BE2C (cell line): Measurements from ENCODE around the gene MEAF6.
"Not testable (repeated sequence)": the region's sequence is repeated elsewhere in the genome, so short reads cannot be mapped to it uniquely, and the experiment has no call there.

Source experiments
- DNase-seq: peaks from one replicate; pipeline ENCODE4 v3.0.0-alpha.2; 2020
- H3K27me3 ChIP-seq: fragments of 250-450 bp; sonication (Bioruptor Pico); 2 replicates; pipeline ENCODE4 v1.5.1; 2020; ENCODE audit warnings: mild to moderate bottlenecking
- H3K36me3 ChIP-seq: fragments of 250-450 bp; sonication (Bioruptor Pico); 2 replicates; pipeline ENCODE4 v1.5.1; 2020; ENCODE audit warnings: mild to moderate bottlenecking
- H3K4me1 ChIP-seq: fragments of 250-450 bp; sonication (Bioruptor Pico); 2 replicates; pipeline ENCODE4 v1.5.1; 2020
- H3K4me3 ChIP-seq: 2 replicates; pipeline ENCODE4 v1.5.1; 2011; ENCODE audit warnings: low read depth, low read length
- H3K9me3 ChIP-seq: fragments of 250-450 bp; sonication (Bioruptor Pico); 2 replicates; pipeline ENCODE4 v1.5.1; 2020
- TF ChIP-seq, protein P1 (sequence below): IDR thresholded peaks from 2 replicates; pipeline ENCODE4 v1.5.1; 2012; ENCODE audit warnings: mild to moderate bottlenecking, low read depth, low read length

MEAF6 gene

DNA sequence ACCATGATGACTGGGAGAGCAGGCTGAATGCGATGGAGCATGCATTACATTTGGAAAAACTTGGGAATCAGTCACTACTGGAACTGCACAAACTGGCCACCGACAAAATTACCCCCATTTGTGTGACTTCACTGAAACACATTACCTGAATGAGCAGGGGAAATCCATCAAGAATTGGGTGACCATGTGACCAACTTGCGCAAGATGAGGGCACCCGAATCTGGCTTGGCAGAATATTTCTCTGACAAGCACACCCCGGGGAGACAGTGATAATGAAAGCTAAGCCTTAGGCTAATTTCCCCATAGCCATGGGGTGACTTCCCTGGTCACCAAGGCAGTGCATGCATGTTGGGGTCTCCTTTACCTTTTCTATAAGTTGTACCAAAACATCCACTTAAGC lies 30.5 kb upstream of the MEAF6 start:
- no peak for DNase-seq
- no peak overlapping the region for H3K4me3 ChIP-seq
- H3K9me3 ChIP-seq = no peaks in the 10 kb centered on the region
- H3K27me3 ChIP-seq = no peaks in the 10 kb centered on the region
- TF ChIP-seq, protein P1, sequence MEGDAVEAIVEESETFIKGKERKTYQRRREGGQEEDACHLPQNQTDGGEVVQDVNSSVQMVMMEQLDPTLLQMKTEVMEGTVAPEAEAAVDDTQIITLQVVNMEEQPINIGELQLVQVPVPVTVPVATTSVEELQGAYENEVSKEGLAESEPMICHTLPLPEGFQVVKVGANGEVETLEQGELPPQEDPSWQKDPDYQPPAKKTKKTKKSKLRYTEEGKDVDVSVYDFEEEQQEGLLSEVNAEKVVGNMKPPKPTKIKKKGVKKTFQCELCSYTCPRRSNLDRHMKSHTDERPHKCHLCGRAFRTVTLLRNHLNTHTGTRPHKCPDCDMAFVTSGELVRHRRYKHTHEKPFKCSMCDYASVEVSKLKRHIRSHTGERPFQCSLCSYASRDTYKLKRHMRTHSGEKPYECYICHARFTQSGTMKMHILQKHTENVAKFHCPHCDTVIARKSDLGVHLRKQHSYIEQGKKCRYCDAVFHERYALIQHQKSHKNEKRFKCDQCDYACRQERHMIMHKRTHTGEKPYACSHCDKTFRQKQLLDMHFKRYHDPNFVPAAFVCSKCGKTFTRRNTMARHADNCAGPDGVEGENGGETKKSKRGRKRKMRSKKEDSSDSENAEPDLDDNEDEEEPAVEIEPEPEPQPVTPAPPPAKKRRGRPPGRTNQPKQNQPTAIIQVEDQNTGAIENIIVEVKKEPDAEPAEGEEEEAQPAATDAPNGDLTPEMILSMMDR = no peak
- peaks cover 3% of the 10 kb centered on the region; the same call in 1 of the 2 replicates for H3K36me3 ChIP-seq
- no peaks in the 10 kb centered on the region for H3K4me1 ChIP-seq

DNA sequence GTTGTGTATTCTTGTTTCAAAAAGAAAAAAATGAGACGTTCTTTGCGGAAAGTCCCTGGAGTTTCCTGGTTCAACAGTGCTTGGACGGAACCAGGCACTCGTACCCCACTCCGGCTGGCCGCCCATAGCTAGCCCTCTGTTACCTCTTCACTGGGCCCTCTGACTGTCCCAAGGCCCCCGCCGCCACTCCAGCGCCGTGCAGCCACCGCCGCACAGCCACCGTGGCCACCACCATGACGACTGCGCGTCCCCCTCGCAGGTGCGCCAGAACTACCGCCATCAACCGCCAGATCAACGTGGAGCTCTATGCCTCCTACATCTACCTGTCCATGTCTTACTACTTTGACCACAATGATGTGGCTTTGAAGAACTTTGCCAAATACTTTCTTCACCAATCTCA lies 30.0 kb upstream of the MEAF6 start:
- no peak for DNase-seq
- Histone ChIP-seq H3K27me3 (no peaks in the 10 kb centered on the region), H3K4me1 (no peaks in the 10 kb centered on the region), H3K4me3 (no peak overlapping the region), H3K9me3 (no peaks in the 10 kb centered on the region), H3K36me3 (peaks cover 3% of the 10 kb centered on the region; the same call in 1 of the 2 replicates)
- TF ChIP-seq, protein P1 = no peak

DNA sequence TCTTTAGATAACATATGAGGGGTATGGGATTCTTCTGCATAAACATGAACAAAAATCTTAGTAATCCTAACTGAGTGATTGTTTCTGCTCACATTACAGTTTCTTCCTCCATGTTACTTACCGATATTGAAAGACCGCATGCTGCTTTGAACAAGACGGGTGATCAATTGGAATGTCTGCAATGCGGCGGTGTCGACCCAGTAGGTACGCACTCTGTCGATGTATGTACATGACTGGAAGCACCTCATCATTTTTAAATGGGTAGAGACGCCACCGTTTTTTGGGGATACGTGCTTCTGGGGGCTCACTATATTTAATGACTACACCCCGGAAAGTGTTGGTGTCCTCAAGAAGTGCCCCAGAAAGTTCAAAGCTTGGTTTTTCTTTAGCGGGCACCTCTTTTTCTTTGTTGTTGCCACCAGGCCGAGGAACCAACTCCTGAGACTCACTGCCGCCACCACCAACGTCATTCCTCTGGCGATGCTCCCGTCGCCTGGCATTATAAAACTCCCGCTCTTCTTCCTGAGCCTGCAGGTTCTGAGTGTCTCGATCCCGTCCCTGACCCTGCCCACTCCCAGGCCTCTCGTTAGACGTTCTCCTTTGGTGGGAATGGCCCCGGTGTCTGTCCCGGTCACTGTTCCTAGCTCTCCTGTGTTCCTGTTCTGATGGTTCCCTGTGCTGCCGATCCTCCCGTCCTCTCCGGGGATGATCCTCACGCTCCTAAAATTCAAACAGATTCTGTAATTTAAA lies 25.6 kb upstream of the MEAF6 start:
- no peaks in the 10 kb centered on the region for H3K9me3 ChIP-seq
- H3K4me3 ChIP-seq = no peak overlapping the region
- no peak for DNase-seq
- peaks cover 8% of the 10 kb centered on the region for H3K36me3 ChIP-seq
- no peaks in the 10 kb centered on the region for H3K27me3 ChIP-seq
- TF ChIP-seq, protein P1 = no peak
- no peaks in the 10 kb centered on the region for H3K4me1 ChIP-seq

DNA sequence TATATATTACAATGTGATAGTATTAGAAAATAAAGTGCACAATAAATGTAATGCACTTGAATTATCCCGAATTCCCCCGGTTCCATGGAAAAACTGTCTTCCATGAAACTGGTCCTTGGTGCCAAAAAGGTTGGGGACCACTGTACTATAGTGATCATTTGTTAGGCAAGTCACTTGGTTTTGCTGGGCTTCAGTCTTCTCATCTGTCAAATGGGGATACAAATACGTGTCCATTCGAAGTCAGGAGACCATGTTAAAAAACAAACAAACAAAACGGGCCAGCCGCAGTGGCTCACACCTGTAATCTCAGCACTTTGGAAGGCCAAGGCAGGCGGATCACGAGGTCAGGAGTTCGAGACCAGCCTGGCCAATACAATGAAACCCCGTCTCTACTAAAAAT lies 24.6 kb upstream of the MEAF6 start:
- not testable (repeated sequence) for H3K36me3 ChIP-seq, H3K9me3 ChIP-seq, H3K4me3 ChIP-seq, DNase-seq, H3K4me1 ChIP-seq, H3K27me3 ChIP-seq

DNA sequence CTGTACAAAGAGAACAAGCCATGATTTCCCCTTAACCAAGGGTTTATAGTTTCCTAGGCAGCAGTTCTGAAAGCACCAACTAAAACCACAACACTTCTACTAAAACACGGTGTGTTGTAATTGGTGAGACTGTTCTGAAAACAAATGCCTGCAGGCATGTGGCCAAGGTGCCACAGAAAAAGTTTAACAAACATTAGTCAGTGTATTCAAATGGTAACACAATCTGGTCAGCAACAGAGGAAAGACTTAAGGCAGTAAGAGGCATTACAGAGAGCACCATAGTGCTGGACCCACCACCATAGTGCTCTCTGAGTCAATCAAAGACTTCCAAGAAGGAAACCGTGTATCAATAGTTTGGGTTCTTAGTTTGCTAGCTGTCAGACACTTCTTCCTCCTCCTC lies 22.8 kb upstream of the MEAF6 start:
- peaks cover 8% of the 10 kb centered on the region for H3K36me3 ChIP-seq

DNA sequence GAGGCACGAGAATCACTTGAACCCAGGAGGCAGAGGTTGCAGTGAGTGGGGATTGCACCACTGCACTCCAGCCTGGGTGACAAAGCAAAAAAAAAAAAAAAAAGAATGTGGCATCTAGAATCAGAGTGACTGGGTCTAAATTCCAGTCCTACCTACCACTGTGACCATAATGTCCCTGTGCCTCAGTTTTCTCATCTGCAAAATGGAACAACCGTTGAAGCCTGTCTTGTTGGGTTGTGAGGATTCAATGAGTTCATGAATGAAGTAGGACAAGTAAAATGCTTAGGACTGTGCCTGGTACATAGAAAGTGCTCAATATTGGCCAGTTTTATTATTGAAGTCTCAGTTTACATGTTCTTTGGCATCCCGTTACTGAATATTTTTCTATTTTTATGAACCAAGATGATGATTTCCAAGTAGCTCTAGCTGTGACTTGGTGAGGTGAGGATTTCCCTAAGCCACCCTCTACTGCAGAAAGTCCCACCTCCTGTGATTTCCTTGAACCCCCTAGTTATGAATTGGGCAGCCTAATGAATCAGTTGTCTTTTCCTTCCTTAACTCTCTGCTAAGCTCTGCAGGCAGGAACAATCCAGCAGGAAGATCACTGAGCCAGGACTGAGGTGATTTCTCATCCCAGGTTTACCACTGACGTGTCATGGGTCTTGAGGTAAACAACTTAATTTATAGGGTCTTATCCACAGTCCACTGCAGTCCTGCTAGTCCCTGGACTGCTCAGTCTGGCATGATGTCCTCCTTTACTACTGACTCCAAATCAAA lies 18.9 kb upstream of the MEAF6 start:
- Histone ChIP-seq H3K4me3 (no peak overlapping the region), H3K36me3 (peaks cover 5% of the 10 kb centered on the region; the same call in 1 of the 2 replicates), H3K4me1 (no peaks in the 10 kb centered on the region), H3K27me3 (no peaks in the 10 kb centered on the region), H3K9me3 (no peaks in the 10 kb centered on the region)
- TF ChIP-seq, protein P1 = no peak
- DNase-seq = no peak

More for the DNA sequence above, 22.8 kb upstream of the MEAF6 start:
- Histone ChIP-seq H3K9me3 (no peaks in the 10 kb centered on the region), H3K4me1 (no peaks in the 10 kb centered on the region), H3K4me3 (no peak overlapping the region), H3K27me3 (no peaks in the 10 kb centered on the region)
- no peak for DNase-seq
- TF ChIP-seq, protein P1 = no peak

DNA sequence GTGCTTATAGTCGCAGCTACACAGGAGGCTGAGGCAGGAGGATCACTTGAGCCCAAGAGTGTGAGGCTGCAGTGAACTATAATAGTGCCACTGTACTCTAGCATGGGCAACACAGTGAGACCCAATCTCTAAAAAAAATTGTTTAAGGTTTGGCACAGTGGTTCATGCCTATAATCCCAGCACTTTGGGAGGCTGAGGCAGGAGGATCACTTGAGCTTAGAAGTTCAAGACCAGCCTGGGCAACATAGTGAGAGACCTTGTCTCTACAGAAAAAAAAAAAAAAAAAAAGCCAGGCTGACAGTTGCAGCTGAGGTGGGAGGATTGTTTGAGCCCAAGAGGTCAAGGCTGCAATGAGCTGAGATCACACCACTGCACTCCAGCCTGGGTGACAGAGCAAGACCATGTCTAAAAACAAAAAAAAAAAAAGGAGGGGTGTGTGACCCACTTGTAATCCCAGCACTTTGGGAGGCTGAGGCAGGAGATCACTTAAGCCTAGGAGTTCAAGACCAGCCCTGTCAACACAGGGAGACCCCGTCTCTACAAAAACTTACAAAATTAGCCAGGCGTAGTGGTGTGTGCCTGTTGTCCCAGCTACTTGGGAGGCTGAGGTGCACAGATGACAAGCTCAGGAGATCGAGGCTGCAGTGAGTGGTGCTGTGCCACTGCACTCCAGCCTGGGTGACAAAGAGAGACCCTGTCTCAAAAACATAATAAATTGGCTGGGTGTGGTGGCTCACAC lies 18.0 kb upstream of the MEAF6 start:
- H3K4me3 ChIP-seq, H3K9me3 ChIP-seq, H3K4me1 ChIP-seq, H3K36me3 ChIP-seq, DNase-seq, H3K27me3 ChIP-seq: not testable (repeated sequence)

DNA sequence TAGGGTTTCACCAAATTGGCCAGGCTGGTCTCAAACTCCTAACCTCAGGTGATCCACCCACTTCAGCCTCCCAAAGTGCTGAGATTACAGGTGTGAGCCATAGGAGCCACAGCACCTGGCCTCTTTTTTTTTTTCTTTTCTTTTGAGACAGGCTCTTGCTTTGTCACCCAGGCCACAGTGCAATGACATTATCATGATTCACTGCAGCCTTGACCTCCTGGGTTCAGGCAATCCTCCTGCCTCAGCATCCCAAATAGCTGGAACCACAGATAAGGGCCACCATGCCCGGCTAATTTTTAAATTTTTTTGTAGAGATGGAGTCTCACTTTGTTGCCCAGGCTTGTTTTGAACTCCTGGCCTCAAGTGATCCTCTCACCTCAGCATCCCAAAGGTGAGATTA lies 15.3 kb upstream of the MEAF6 start:
- H3K4me3 ChIP-seq, H3K36me3 ChIP-seq, H3K9me3 ChIP-seq, DNase-seq, H3K27me3 ChIP-seq, H3K4me1 ChIP-seq: not testable (repeated sequence)
